Upper lobe of left lung (tissue), 6 donors: Measurements from ENCODE around the gene TMEM51. TPM values are rescaled to one million over a fixed set of nuclear protein-coding genes. Genes with fewer than 3 reads are reported as not detected.

Experiments
- ATAC-seq, 2 donors: fragments of 200-7000 bp; cut with Tn5 transposase; one replicate each; pipeline ENCODE4 v1.9.1; 2022; ENCODE audit warnings: mild to moderate bottlenecking in 2 of 2, moderate library complexity in 2 of 2; ENCODE audit not compliant: low FRiP score in 2 of 2
- DNase-seq, 2 donors: peaks; one replicate each; pipeline ENCODE4 v3.0.0-alpha.2; 2019 to 2020
- H3K27ac ChIP-seq, 4 donors: fragments of 200-600 bp; sonication (generic); one replicate each; pipeline ENCODE4 v1.5.1; 2016 to 2019
- H3K27me3 ChIP-seq, 4 donors: fragments of 200-600 bp; sonication (generic); one replicate each; pipeline ENCODE4 v1.5.1; 2017 to 2019
- H3K36me3 ChIP-seq, 4 donors: fragments of 200-600 bp; sonication (generic); one replicate each; pipeline ENCODE4 v1.5.1; 2016 to 2019
- H3K4me1 ChIP-seq, 4 donors: fragments of 200-600 bp; sonication (generic); one replicate each; pipeline ENCODE4 v1.5.1; 2018 to 2019
- H3K4me3 ChIP-seq, 4 donors: fragments of 200-600 bp; sonication (generic); one replicate each; pipeline ENCODE4 v1.5.1; 2017 to 2019; ENCODE audit warnings: mild to moderate bottlenecking in 2 of 4, moderate library complexity in 1 of 4
- H3K9me3 ChIP-seq, 4 donors: fragments of 200-600 bp; sonication (generic); one replicate each; pipeline ENCODE4 v1.5.1; 2018 to 2019
- CTCF ChIP-seq, 6 experiments: fragments of 450-650 bp in 4 of 6; fragments of 200-600 bp in 2 of 6; sonication (generic) in 2 of 6; IDR thresholded peaks; one replicate each; pipeline ENCODE4 v1.5.1; 2016 to 2019; ENCODE audit warnings: antibody characterized with exemption in 6 of 6
- EP300 ChIP-seq, 4 donors: sonication (generic); formaldehyde crosslinking; IDR thresholded peaks; one replicate each; pipeline ENCODE4 v1.5.1; 2017; ENCODE audit warnings: antibody characterized with exemption in 4 of 4, control low read depth in 2 of 4
- POLR2A ChIP-seq, 4 donors: fragments of 450-650 bp; IDR thresholded peaks; one replicate each; pipeline ENCODE4 v1.5.1; 2016 to 2017; ENCODE audit warnings: antibody characterized with exemption in 4 of 4, mild to moderate bottlenecking in 2 of 4
- POLR2AphosphoS5 ChIP-seq, 2 donors: sonication (generic); formaldehyde crosslinking; IDR thresholded peaks; one replicate each; pipeline ENCODE4 v1.5.1; 2017; ENCODE audit warnings: antibody characterized with exemption in 2 of 2
- whole genome bisulfite sequencing, 2 donors: methylation state at CpG; one replicate each; pipeline ENCODE4 v1.1.5; 2017 to 2018; 5-methylcytosine and 5-hydroxymethylcytosine counted together
- total RNA-seq, 6 donors: library from RNA; depleted of rRNA in 4 of 6; stranded (reverse); fragments of >200 nt in 4 of 6; gene quantifications; one replicate each; pipeline versions ENCODE4 v1.1.0 to v1.2.1, GENCODE V29; 2016 to 2021
- donor health status: DM: no; HTN: no; CAD: no; lungs with moderate emphysema.
- donor health status: DM: no; HTN: yes; CAD: no; lungs with severe emphysema.

Gene TMEM51
- total RNA-seq, 6 donors from 2014 or later = 6.3 to 22.4 (median 14.6) TPM

GRCh38 chr1:15251857-15252835 lies 98.6 kb downstream of the TMEM51 start:
- no peak overlapping the region for H3K4me3 ChIP-seq
- TF ChIP-seq CTCF (IDR thresholded peaks at IDR 0.05) = no peak
- TF ChIP-seq POLR2AphosphoS5 (IDR thresholded peaks at IDR 0.05) = no peak
- TF ChIP-seq EP300 (IDR thresholded peaks at IDR 0.05) = no peak
- TF ChIP-seq POLR2A (IDR thresholded peaks at IDR 0.05) = no peak
- H3K4me1 ChIP-seq = peaks cover 8 to 16% (median 10%) of the 10 kb centered on the region in 4 donors
- ATAC-seq (peak in 1 of 2 donors; percentile 39), DNase-seq (no peak)
- no peak overlapping the region for H3K27ac ChIP-seq
- WGBS, 2 donors = 85 to 89% methylated on average over 14 of the region's 14 CpGs
- H3K36me3 ChIP-seq = no peaks in the 10 kb centered on the region
- no peaks in the 10 kb centered on the region for H3K27me3 ChIP-seq
- H3K9me3 ChIP-seq = no peaks in the 10 kb centered on the region

- 69 to 75% methylated on average over 2 of the region's 2 CpGs for WGBS, 2 donors
- H3K27ac ChIP-seq = no peak overlapping the region
Observed at GRCh38 chr1:15254559-15254958, 101.0 kb downstream of the TMEM51 start.

GRCh38 chr1:15255582-15256149 lies 102.1 kb downstream of the TMEM51 start:
- Histone ChIP-seq H3K27ac (no peak overlapping the region), H3K36me3 (no peaks in the 10 kb centered on the region), H3K9me3 (no peaks in the 10 kb centered on the region), H3K4me1 (peaks cover 20 to 31% (median 22%) of the 10 kb centered on the region in 4 donors), H3K27me3 (no peaks in the 10 kb centered on the region), H3K4me3 (no peak overlapping the region)
- 78 to 96% methylated on average over 4 of the region's 4 CpGs for WGBS, 2 donors
- DNase-seq = no peak
- TF ChIP-seq POLR2A (IDR thresholded peaks at IDR 0.05) = no peak
- no peak for TF ChIP-seq CTCF (IDR thresholded peaks at IDR 0.05)
- TF ChIP-seq EP300 (IDR thresholded peaks at IDR 0.05) = no peak
- TF ChIP-seq POLR2AphosphoS5 (IDR thresholded peaks at IDR 0.05) = no peak
- no peak for ATAC-seq

More at GRCh38 chr1:15254559-15254958, 101.0 kb downstream of the TMEM51 start:
- no peak for DNase-seq
- H3K27me3 ChIP-seq = no peaks in the 10 kb centered on the region
- H3K36me3 ChIP-seq = no peaks in the 10 kb centered on the region
- no peak for ATAC-seq
- TF ChIP-seq CTCF (IDR thresholded peaks at IDR 0.05) = no peak
- no peak for TF ChIP-seq POLR2AphosphoS5 (IDR thresholded peaks at IDR 0.05)
- no peak for TF ChIP-seq EP300 (IDR thresholded peaks at IDR 0.05)
- TF ChIP-seq POLR2A (IDR thresholded peaks at IDR 0.05) = no peak
- peaks cover 10 to 19% (median 12%) of the 10 kb centered on the region in 4 donors for H3K4me1 ChIP-seq
- no peaks in the 10 kb centered on the region for H3K9me3 ChIP-seq
- no peak overlapping the region for H3K4me3 ChIP-seq

- Histone ChIP-seq H3K27ac (no peak overlapping the region), H3K4me3 (no peak overlapping the region), H3K9me3 (no peaks in the 10 kb centered on the region), H3K4me1 (peaks cover 26 to 38% (median 29%) of the 10 kb centered on the region in 4 donors), H3K27me3 (no peaks in the 10 kb centered on the region), H3K36me3 (no peaks in the 10 kb centered on the region)
- WGBS, 2 donors = 77 to 98% methylated on average over 3 of the region's 3 CpGs
- DNase-seq = no peak
- no peak for TF ChIP-seq CTCF (IDR thresholded peaks at IDR 0.05)
- TF ChIP-seq POLR2AphosphoS5 (IDR thresholded peaks at IDR 0.05) = no peak
- TF ChIP-seq POLR2A (IDR thresholded peaks at IDR 0.05) = no peak
- ATAC-seq = no peak
Observed at GRCh38 chr1:15256584-15256983, 103.0 kb downstream of the TMEM51 start.
